Measurements from ENCODE around the gene TSPAN14.

GRCh38 chr10:80472234-80473095 is 18.4 kb downstream of the TSPAN14 start:
- TF ChIP-seq, protein P1, sequence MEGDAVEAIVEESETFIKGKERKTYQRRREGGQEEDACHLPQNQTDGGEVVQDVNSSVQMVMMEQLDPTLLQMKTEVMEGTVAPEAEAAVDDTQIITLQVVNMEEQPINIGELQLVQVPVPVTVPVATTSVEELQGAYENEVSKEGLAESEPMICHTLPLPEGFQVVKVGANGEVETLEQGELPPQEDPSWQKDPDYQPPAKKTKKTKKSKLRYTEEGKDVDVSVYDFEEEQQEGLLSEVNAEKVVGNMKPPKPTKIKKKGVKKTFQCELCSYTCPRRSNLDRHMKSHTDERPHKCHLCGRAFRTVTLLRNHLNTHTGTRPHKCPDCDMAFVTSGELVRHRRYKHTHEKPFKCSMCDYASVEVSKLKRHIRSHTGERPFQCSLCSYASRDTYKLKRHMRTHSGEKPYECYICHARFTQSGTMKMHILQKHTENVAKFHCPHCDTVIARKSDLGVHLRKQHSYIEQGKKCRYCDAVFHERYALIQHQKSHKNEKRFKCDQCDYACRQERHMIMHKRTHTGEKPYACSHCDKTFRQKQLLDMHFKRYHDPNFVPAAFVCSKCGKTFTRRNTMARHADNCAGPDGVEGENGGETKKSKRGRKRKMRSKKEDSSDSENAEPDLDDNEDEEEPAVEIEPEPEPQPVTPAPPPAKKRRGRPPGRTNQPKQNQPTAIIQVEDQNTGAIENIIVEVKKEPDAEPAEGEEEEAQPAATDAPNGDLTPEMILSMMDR (conservative IDR thresholded peaks at IDR 0.05; ENCODE audit: low read length), result peak; percentile 36; the same call in 1 of the 2 replicates
- no peak for TF ChIP-seq EZH2phosphoT487 (IDR thresholded peaks at IDR 0.05; ENCODE audit: borderline replicate concordance, low read depth, low read length)
